Stimulated activated CD4-positive, alpha-beta T cell treated with anti-CD3 and anti-CD28 coated beads, Interleukin-15, amount 100 ng/mL, for 48 hours (primary cell): ENCODE data around the gene ATP5PD.
"Not testable (repeated sequence)": the region's sequence is repeated elsewhere in the genome, so short reads cannot be mapped to it uniquely, and the experiment has no call there.

Experiments used
- DNase-seq, 2 donors: peaks; one replicate each; pipeline ENCODE4 v3.0.0-alpha.2; 2020; ENCODE audit warnings: low read depth in 2 of 2

The ATP5PD gene

DNA sequence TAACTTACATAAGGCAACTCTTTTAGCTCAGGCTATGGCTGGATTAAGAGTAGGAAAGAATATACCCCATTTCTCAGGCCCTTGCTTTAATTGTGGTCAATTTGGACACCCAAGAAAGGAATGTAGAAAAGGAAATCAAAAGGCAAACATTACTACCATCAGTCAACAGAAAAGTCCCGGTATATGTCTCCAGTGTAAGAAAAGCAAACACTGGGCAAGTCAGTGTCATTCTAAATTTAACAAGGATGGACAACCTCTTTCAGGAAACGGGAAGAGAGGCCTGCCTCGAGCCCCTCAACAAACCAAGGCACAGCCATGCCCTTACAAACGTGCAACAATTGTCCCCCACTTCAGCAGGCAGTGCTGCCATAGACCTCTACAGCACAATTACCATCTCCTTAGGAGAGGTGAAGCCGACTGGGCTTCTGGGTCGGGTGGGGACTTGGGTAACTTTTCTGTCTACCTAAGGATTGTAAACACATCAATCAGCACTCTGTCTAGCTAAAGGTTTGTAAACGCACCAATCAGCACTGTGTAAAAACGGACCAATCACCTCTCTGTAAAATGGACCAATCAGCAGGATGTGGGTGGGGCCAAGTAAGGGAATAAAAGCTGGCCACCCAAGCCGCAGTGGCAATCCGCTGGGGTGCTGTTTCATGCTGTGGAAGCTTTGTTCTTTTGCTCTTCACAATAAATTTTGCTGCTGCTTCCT lies 21.9 kb downstream of the ATP5PD start:
- no peak for DNase-seq

DNA sequence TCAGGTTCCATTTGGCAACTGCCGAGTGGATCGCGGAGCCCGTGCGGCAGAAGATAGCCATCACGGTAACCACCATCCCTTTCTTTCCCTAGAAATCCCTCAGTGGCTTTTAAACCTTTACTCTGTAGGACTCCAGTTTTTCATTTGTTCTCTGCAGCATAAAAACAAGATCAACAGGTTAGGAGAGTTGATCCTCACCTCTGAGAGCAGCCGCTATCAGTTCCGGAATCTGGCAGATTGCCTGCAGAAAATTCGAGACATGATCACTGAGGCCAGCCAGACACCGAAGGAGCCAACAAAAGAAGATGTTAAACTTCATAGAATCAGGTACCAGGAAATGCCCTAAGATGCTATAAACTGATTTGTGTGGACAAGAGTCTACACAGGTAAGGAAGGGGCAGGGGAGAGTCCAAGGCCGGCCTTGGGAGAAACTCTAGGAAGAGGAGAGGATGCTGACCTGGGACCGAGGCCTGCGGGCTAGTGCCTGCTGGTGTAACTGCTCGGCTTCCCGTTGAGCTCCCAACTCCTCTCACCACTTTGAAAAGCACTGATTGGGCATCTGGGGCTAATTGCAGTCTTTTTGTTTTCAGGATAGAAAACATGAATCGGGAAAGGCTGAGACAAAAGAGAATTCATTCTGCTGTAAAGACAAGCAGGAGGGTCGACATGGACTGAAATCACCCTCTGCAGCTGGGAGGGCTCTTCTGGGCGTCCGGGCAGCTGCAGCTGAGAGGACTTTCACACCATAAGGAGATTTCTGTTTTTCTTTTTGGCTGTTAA lies 26.2 kb downstream of the ATP5PD start:
- DNase-seq = no peak

DNA sequence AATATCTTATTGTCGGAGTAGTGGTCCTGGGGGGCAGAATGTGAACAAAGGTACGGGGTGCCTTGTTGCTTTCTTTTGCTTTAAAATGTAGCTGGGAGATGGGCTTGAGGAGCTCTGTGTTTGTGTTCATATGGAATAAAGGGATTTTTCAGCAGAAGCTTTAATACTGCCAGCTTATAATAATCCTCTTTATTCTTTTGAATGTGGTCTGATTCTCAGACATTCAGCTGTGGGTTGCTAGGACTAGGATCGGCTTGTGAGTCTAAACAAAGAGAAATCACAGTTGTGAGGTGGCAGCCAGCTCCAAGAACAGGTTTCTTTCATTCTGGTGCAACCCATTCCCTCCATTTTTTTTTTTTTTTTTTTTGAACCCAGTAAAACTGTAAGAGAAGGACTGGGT lies 27.1 kb downstream of the ATP5PD start:
- DNase-seq = no peak

DNA sequence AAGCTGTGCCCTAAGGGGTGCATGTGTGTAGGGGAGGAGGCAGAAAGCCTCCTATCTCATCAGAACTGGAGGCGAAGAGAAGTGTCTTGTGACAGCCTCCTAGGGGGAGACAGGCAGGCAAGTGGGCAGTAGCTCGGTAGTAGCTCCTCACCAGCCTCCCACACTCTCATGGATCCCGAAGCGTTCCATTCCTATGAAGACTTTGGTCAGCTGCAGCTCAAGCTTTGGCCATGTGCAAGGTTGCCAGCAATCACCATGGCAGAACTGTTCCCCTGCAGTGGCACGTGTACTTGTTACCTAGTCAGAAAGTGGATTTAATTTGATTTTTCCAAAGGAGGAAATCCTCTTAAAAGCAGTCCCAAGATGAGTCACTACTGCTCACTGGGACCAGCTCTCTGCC lies 27.6 kb downstream of the ATP5PD start:
- DNase-seq = no peak

DNA sequence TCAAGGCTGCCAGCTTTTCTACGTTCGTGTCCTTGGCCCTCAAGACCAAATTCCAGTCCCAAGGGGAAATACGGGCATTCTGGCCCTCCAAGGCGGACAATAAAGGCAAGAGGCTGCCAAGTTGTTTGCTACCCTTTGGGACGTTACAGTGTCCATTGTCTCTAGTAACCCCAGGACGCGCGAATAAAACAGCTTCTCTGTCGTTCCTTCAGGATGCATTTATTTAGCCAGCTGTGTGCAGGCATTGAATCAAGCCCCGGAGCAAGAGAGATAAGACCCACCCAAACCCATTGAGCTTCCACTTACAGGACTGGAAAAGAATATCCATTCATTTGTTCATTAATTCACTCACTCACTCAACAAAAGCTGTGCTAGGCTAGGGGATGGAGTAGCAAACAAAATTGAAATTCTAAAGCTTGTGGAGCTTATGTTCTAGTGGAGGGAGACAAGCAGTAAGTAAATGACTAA lies 33.6 kb downstream of the ATP5PD start:
- DNase-seq = no peak

DNA sequence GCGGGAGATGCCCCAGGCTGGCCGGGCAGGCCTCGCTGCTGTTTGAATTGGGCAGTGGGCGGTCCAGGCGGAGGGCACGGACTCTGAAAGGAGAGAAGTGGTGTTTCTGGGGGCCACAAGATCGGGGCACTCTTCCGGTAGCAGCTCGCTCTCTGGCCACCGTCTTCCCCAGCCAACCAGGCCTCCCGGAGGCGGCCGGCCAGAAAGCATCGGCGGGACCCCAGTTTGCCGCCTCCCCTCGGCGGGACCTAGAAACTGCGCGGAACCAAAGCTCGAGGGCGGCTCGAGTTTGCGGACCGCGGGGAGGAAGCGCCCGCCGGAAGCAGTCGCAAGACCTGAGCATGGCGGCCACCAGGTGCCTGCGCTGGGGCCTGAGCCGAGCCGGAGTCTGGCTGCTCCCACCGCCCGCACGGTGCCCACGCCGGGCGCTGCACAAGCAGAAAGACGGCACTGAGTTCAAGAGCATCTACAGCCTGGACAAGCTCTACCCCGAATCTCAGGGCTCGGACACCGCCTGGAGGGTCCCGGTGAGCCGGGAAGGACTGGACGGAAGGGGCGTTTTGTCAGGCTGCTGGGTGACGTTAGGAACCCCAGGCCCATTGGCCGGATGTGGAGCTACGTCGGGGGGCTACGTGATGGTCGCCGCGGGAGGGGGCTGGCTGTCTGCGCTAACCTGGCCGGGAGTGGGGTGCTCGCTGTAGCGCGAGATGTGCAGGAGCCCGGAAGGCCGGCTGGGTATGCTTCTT lies 34.2 kb downstream of the ATP5PD start, which contains the start of gene MRPL58:
Gene MRPL58 (plus strand): TSS at position 325 of the 746 bp plus-strand sequence. CDS start 17 bp downstream, at position 342.
- DNase-seq = peak; percentile 70 to 80

DNA sequence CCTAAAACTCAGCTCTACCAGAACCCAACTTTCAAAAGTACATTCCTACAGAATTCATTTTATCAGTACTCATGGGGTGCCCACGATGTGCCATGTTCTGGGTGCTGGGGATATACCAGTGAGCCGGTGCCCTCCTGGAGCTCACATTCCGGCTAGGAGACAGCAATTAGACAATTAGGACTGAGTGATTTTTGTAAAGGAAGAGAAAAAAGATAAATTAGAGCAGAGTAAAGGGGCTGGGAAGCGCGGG lies 34.7 kb downstream of the ATP5PD start:
- no peak for DNase-seq

DNA sequence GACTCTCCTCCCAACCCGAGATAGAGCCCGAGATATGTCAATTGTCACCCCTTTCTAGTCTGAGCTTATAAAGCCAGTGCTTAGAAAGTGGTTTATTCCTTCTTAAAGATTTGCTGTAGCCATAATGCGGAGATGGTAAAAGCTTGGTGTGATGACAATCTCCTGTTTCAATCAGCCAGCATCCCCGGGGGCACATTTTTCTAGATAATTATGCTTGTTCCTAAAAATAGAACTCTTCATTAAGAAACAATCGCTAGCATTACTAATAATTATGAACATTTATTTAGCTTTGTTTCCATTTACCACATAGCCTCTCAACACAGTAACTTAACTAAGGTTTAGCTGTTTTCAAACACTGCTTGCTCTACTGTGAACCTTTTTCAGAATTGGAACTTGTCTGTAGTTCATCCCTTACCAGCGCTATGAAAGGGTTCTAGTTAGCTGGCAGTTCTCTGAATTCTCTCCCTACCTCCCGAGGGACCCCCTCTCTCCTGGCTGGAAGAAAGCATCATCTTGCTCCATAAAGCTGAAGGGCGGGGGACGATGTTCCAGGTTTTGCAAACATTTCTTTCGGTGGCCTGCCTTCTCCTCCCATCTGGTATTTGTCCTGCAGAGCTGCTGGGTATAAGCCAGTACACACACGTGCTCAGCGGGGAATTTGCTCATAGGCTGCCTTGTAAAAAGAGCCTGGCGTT lies 35.2 kb downstream of the ATP5PD start:
- no peak for DNase-seq

DNA sequence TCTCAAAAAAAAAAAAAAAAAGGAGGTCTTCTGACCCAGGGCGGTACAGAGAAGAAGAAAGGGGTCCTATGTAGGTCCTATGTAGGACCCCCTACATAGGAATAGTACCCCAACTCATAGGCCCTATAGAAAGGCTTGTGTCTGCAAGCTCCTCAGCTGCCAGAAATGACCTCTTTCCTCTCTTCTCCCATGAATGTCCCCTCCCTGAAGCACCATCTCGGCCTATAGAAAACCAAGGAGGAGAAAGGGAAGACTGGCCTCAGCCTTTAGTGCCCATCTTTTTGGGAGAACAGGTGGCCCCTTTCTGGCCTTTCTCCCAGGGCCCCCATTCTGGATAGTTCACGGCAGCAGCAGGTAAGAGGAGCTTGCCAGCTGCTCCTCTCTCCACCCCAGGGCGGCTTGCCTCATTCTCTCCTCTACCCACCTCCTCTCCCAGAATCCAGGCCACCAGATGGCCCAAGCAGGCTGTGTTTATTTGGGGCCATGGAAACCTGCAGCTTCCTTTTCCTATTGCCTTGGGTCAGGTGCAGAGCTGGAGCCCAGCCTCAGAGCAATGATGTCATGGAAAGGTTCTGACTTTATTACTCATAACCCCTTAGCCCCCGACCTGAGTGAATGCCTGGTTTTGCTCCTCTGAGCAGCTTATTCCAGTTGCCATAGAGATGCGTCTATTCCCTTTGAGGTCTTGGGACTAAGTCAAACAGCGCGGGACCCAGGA lies 35.9 kb downstream of the ATP5PD start:
- no peak for DNase-seq

DNA sequence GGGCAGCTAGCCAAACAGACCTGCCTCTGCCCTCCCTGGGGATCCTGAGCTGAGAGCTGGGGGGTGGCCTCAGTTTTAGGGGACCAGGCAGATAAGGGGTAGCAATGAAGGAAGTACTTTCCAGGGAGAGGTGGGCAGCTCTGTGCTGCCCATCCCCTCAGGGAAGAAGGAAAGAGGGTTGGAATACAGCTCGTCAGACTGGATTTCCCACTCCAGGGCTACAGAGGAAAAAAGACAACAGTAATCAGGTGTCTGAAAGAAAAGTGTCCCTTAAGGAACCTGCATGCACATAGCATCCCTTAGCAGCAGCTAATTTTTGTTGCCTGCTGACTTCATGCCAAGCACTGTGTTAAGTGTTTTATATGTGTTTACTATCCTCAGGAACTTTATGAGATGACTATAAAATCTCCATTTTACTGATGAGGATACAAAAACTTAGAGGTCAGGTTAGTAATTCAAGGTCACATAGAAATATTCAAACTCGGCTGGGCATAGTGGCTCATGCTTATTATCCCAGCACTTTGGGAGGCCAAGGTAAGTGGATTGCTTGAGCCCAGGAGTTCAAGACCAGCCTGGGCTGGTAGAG lies 37.5 kb downstream of the ATP5PD start:
- no peak for DNase-seq

DNA sequence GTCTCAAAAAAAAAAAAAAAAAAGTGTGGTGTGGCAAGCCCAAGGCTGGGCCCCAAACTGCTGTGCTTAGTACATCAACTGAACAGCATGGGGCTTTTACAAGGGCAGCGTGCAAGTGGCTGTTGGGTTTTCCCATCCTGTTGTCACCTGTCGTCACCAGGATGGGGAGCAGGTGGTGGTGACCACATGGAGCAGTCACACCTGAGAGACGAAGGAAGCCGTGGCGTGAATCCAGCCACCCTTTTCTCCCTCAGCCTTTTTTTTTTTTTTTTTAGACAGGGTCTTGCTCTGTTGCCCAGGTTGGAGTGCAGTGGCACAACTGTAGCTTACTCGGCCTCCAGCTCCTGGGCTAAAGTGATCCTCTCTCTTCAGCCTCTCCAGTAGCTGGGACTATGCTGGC lies 38.4 kb downstream of the ATP5PD start:
- no peak for DNase-seq

DNA sequence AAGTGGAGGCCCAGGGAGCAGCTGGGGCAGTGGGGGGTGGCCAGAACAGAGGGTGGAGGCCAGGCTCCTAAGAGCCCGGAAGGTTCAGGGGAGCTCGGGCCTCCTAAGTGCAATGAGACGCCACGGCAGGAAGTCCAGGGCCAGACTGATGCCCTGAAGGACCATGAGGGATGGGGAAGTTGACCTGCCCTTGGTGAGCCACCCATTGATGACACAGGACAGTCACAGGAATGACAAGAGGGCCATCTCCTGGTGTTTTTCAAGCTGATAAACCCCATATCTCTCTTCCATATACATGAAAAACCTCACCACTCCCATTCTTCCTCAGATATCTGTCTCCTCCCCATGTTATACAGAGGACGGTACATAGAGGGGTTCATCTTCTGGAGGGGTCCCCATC lies 40.1 kb downstream of the ATP5PD start:
- DNase-seq = no peak

DNA sequence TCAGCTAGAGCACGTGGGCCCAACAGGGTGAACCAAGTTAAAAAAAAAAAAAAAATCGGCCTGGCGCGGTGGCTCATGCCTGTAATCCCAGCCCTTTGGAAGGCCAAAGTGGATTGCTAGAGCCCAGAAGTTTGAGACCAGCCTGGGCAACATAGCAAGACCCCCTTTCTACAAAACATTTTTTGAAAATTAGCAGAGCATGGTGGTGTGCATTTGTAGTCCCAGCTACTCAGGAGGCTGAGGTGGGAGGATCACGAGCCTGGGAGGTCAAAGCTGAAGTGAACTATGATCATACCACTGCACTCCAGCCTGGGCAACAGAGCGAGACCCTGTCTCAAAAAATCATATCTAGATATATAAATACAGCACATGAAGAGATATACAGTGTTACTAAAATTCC lies 40.7 kb downstream of the ATP5PD start:
- DNase-seq = not testable (repeated sequence)

DNA sequence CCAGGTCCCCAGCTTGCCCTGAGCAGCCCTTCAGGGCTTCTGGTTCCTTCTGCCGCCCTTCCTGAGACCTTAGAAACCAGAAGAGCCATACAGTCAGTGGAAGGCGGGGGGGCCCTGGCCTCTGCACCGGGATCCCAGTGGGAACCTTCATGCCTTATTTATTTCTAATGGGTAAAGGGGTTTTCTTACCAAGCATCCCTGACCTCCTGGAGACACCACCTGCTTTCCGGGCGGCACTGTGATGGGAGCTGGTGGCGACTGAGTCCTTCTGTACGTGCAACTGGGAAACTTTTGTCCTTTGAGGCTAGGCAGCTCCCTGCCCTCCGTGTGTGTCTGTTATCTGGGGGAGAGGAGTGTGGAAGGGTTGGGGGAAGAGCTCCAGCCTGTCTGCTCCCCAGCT lies 41.5 kb downstream of the ATP5PD start:
- no peak for DNase-seq

DNA sequence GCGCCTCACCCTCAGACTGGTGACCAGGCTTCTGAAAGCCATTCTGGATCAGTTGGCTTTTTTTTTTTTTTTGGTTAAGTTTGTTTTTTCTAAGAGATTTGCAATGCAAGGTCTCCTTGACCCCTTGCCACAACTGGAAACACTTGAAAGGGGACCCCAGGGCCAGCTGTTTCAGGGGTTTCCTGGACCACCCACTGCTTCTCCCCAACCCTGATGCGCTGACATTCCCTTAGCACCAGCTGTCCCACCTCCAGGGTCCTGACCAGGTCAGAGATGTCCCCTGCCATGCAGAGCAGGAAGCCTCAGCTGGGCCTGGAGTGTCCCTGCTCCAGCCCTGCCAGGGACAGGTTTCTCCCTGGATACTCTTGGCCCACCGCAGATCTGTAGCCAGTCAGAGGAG lies 42.4 kb downstream of the ATP5PD start:
- DNase-seq = no peak

DNA sequence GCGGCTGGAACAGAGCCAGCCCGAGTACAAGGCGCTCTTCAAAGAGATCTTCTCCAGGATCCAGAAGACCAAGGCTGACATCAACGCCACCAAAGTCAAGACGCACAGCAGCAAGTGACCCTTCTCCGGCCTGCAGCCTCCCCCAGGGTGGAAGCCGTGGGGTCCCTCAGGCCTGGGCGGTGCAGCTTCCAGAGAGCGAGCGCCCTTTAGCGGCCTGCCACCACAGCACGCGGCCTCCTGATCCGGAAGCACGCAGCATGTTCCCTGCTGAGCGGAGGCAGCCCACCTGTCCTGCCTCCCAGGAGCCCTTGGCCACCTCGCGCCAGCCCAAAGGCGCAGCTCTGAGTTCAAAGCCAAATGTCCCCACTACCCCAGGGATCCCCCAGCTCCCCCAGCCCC lies 42.8 kb downstream of the ATP5PD start:
- no peak for DNase-seq

DNA sequence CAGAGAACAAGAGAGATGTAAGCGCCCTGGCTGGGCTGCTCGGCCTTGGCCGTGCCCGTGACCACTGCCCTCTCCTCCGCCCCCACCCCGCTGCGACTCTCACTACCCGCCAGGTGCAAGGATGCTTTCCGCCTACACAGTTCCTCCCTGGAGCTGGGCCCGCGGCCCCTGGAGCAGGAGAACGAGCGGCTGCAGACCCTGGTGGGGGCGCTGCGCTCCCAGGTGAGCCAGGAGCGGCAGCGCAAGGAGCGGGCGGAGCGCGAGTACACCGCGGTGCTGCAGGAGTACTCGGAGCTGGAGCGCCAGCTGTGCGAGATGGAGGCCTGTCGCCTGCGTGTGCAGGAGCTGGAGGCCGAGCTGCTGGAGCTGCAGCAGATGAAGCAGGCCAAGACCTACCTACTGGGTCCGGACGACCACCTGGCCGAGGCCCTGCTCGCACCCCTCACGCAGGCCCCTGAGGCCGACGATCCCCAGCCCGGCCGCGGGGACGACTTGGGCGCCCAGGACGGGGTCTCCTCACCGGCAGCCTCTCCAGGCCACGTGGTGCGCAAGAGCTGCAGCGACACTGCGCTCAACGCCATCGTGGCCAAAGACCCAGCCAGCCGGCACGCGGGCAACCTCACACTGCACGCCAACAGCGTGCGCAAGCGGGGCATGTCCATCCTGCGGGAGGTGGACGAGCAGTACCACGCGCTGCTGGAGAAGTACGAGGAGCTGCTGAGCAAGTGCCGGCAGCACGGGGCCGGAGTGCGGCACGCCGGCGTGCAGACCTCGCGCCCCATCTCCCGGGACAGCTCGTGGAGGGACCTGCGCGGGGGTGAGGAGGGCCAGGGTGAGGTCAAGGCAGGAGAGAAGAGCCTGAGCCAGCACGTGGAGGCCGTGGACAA lies 43.5 kb downstream of the ATP5PD start:
- no peak for DNase-seq

DNA sequence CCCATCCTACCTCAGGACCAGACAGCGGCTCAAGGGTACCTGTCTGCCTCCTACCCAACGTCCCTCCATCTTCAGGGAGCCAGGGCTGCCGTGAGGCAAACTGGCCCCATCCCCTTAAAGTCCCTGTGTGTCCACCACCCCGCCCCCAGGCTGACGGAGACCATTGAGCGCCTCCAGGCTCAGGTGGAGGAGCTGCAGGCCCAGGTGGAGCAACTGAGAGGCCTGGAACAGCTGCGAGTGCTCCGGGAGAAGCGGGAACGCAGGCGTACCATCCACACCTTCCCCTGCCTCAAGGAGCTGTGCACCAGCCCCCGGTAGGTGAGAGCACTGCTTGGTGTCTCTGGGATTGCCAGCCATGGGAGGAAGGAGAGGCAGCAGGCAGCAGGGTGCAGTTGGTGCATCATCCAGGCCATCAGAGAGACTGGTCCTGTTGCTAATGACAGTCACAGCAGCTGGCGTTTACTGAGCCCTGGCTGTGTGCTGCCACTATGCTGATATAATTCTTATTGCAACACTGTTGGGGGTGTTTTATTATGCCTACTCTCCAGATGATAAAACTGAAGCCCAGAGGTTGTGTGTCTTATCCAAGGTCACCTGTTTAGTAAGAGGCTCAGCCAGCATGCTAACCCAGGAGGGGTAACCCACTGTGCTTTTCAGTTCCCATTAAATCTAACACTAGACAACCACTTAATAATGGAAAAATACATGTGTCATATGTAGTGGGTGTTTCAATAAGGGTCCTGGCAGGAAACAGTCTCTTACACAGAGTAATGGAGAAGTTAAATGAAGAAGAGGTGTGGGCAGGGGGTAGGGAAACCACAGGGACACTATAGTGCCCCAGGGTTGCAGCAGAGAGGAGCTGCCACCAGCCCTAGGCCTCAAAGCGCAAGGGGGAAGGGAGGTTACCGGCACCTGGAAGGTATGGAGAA lies 44.6 kb downstream of the ATP5PD start:
- no peak for DNase-seq

DNA sequence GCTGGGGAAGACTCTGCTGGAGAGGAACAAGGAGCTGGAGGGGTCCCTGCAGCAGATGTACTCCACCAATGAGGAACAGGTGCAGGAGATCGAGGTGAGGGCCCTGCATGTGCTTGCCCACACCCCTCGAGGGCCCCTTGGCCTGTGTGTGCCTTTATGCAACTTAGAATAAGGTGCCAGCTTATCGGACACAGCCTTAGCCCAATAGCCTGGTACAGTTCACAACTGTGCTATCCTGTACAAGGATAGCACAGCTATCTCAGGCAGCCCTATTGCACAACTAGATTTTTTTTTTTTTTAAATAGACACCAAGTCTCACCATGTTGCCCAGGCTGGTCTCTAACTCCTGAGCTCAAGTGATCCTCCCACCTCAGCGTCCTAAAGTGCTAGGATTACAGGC lies 47.2 kb downstream of the ATP5PD start:
- no peak for DNase-seq
